IMR-90 (cell line): ENCODE data around the gene UNC13B. TPM values are rescaled to one million over a fixed set of nuclear protein-coding genes. Genes with fewer than 3 reads are reported as not detected.
A peak's percentile ranks its signal among the peaks of the same experiment; 100 is the strongest.

Experiments
- ATAC-seq: fragments of 200-7000 bp; cut with Tn5 transposase; 2 replicates; pipeline ENCODE4 v1.9.1; 2020; ENCODE audit warnings: low read depth, mild to moderate bottlenecking, moderate library complexity
- BruUV-seq: library from RNA; stranded (reverse); fragments of 400-500 nt; replicated peaks from 2 replicates; lab custom pipeline; 2021; lab: Mats Ljungman, UMichigan
- CTCF ChIA-PET: fragments of 300-600 bp; formaldehyde crosslinking; extraction: SDS; loops from one replicate; lab custom pipeline; 2021; ENCODE audit warnings: antibody characterized with exemption; lab: Yijun Ruan, JAX
- POLR2A ChIA-PET: fragments of 300-600 bp; sonication (Branson Sonifier 250); formaldehyde crosslinking; loops from one replicate; lab custom pipeline; 2022; ENCODE audit warnings: antibody characterized with exemption; ENCODE audit not compliant: unreplicated experiment; lab: Charles Lee
- DNase-seq: peaks from one replicate; pipeline ENCODE4 v3.0.0; 2013
- H2AFZ ChIP-seq: replicated peaks from 2 replicates; pipeline ENCODE3; 2013; ENCODE audit warnings: low read length, mild to moderate bottlenecking; ENCODE audit not compliant: poor library complexity
- H2AK5ac ChIP-seq: 2 replicates; pipeline ENCODE4 v1.6.1; 2013; ENCODE audit warnings: low read depth, low read length, inconsistent platforms
- H2AK9ac ChIP-seq: replicated peaks from 2 replicates; pipeline ENCODE3; 2013; ENCODE audit warnings: mild to moderate bottlenecking, low read depth, low read length, moderate library complexity; ENCODE audit not compliant: poor library complexity
- H2BK120ac ChIP-seq: 2 replicates; pipeline ENCODE4 v1.6.1; 2013; ENCODE audit warnings: low read depth, low read length, inconsistent platforms
- H2BK15ac ChIP-seq: 3 replicates; pipeline ENCODE4 v1.6.1; 2013; ENCODE audit warnings: low read depth, low read length, inconsistent platforms
- H2BK20ac ChIP-seq: 2 replicates; pipeline ENCODE4 v1.6.1; 2013; ENCODE audit warnings: low read depth, mild to moderate bottlenecking, inconsistent platforms, low read length, moderate library complexity
- H2BK5ac ChIP-seq: 2 replicates; pipeline ENCODE4 v1.6.1; 2013; ENCODE audit warnings: mild to moderate bottlenecking, low read depth, low read length, inconsistent platforms; ENCODE audit not compliant: poor library complexity, severe bottlenecking
- H3K14ac ChIP-seq: replicated peaks from 2 replicates; pipeline ENCODE4 v1.6.1; 2013; ENCODE audit warnings: low read depth, low read length, inconsistent platforms
- H3K18ac ChIP-seq: 2 replicates; pipeline ENCODE4 v1.6.1; 2013; ENCODE audit warnings: low read depth, low read length, control low read depth
- H3K23ac ChIP-seq: 2 replicates; pipeline ENCODE4 v1.6.1; 2013; ENCODE audit warnings: low read depth, low read length, inconsistent platforms
- H3K27ac ChIP-seq: 2 replicates; pipeline ENCODE4 v1.5.1; 2013; ENCODE audit warnings: mild to moderate bottlenecking, control low read depth, low read length; ENCODE audit not compliant: insufficient read depth
- H3K27me3 ChIP-seq: 2 replicates; pipeline ENCODE4 v1.6.1; 2013; ENCODE audit warnings: low read length; ENCODE audit not compliant: control insufficient read depth, insufficient read depth
- H3K36me3 ChIP-seq: 2 replicates; pipeline ENCODE4 v1.6.1; 2013; ENCODE audit warnings: low read length, mixed read lengths; ENCODE audit not compliant: control insufficient read depth, insufficient read depth
- H3K4ac ChIP-seq: 2 replicates; pipeline ENCODE4 v1.6.1; 2013; ENCODE audit warnings: low read depth, low read length, inconsistent platforms
- H3K4me1 ChIP-seq: 2 replicates; pipeline ENCODE4 v1.6.1; 2013; ENCODE audit warnings: low read length, mixed read lengths; ENCODE audit not compliant: control insufficient read depth, insufficient read depth
- H3K4me2 ChIP-seq: 2 replicates; pipeline ENCODE4 v1.6.1; 2013; ENCODE audit warnings: low read depth, mild to moderate bottlenecking, control low read depth, low read length, moderate library complexity
- H3K4me3 ChIP-seq: 2 replicates; pipeline ENCODE4 v1.5.1; 2013; ENCODE audit warnings: low read depth, mild to moderate bottlenecking, control low read depth, low read length, moderate library complexity; ENCODE audit not compliant: insufficient read depth
- H3K56ac ChIP-seq: 2 replicates; pipeline ENCODE4 v1.6.1; 2013; ENCODE audit warnings: low read length, inconsistent platforms; ENCODE audit not compliant: insufficient read depth; ENCODE audit errors: extremely low read depth
- H3K79me1 ChIP-seq, 2 experiments: 2 replicates each; pipeline ENCODE4 v1.6.1; 2013; ENCODE audit warnings: low read length in 2 of 2, inconsistent platforms in 1 of 2, low read depth in 1 of 2
- H3K9ac ChIP-seq: 2 replicates; pipeline ENCODE4 v1.6.1; 2013; ENCODE audit warnings: low read depth, low read length, control low read depth
- H3K9me1 ChIP-seq: 2 replicates; pipeline ENCODE4 v1.6.1; 2013; ENCODE audit warnings: low read length, inconsistent platforms; ENCODE audit not compliant: insufficient read depth
- H3K9me3 ChIP-seq: 2 replicates; pipeline ENCODE4 v1.6.1; 2013; ENCODE audit warnings: low read length; ENCODE audit not compliant: control insufficient read depth, insufficient read depth
- H4K20me1 ChIP-seq: 2 replicates; pipeline ENCODE4 v1.6.1; 2013; ENCODE audit warnings: low read length, inconsistent platforms; ENCODE audit not compliant: insufficient read depth
- H4K5ac ChIP-seq: 2 replicates; pipeline ENCODE4 v1.6.1; 2013; ENCODE audit warnings: mild to moderate bottlenecking, low read depth, low read length, control low read depth
- H4K8ac ChIP-seq, 2 experiments: 2 replicates each; pipeline ENCODE4 v1.6.1; 2013; ENCODE audit warnings: low read depth in 2 of 2, low read length in 2 of 2, control low read depth in 1 of 2, inconsistent platforms in 1 of 2
- H4K91ac ChIP-seq: 2 replicates; pipeline ENCODE4 v1.6.1; 2013; ENCODE audit warnings: low read depth, low read length, inconsistent platforms; ENCODE audit not compliant: insufficient read depth
- CTCF ChIP-seq: conservative IDR thresholded peaks from 2 replicates; pipeline ENCODE4 v1.5.1; 2012; ENCODE audit warnings: mild to moderate bottlenecking, low read depth, low read length, improper control_type of control experiment
- MAFK ChIP-seq: IDR thresholded peaks from 2 replicates; pipeline ENCODE4 v1.6.1; 2012; ENCODE audit warnings: low read depth, low read length, improper control_type of control experiment
- MAZ ChIP-seq: IDR thresholded peaks from 2 replicates; pipeline ENCODE4 v1.6.1; 2012; ENCODE audit warnings: low read depth, mild to moderate bottlenecking, low read length, improper control_type of control experiment, moderate library complexity, borderline replicate concordance
- NFE2L2 ChIP-seq: fragments of 150-350 bp; IDR thresholded peaks from 2 replicates; pipeline ENCODE4 v1.6.1; 2016; ENCODE audit warnings: low read depth, mild to moderate bottlenecking, low read length
- RCOR1 ChIP-seq: IDR thresholded peaks from 2 replicates; pipeline ENCODE4 v1.6.1; 2012; ENCODE audit warnings: mild to moderate bottlenecking, low read length, improper control_type of control experiment; ENCODE audit not compliant: insufficient replicate concordance
- RFX5 ChIP-seq: IDR thresholded peaks from 2 replicates; pipeline ENCODE4 v1.8.0; 2012; ENCODE audit warnings: low read depth, mild to moderate bottlenecking, low read length, moderate library complexity
- WGBS, 2 experiments: methylation state at CpG; one replicate each; pipeline versions ENCODE4 v1.1.5 to v1.1.7; 2013; ENCODE audit warnings: missing lambda C conversion rate in 2 of 2; ENCODE audit not compliant: insufficient read length in 1 of 2; ENCODE audit errors: extremely low coverage in 2 of 2; 5-methylcytosine and 5-hydroxymethylcytosine counted together
- dilution Hi-C: fragments of 300-500 bp; cut with HindIII; formaldehyde crosslinking; loops from one replicate; pipeline ENCODE4 v1.14.3; 2018; ENCODE audit warnings: low sequenced_read_pairs; ENCODE audit not compliant: unreplicated experiment
- in situ Hi-C: fragments of 300-500 bp; cut with MboI; formaldehyde crosslinking; loops from 3 replicates; pipeline ENCODE4 v1.14.3; 2019; ENCODE audit warnings: low sequenced_read_pairs, inconsistent platforms, mixed read lengths
- intact Hi-C: fragments of 100-400 bp; cut with micrococcal nuclease; formaldehyde crosslinking; loops from 2 replicates; pipeline ENCODE4 v1.10.0; 2022
- polyA plus RNA-seq, 3 experiments: library from polyadenylated mRNA; depleted of rRNA; stranded (reverse); fragments of >200 nt; gene quantifications; 2 replicates each; pipeline ENCODE4 v1.2.3, GENCODE V29; 2012; ENCODE audit warnings: low replicate concordance in 1 of 3
- total RNA-seq: library from RNA; depleted of rRNA; stranded (reverse); fragments of >200 nt; gene quantifications from 2 replicates; pipeline ENCODE4 v1.2.3, GENCODE V29; 2012
- TF ChIP-seq, protein P1 (sequence below): fragments of 150-350 bp; IDR thresholded peaks from 2 replicates; pipeline ENCODE4 v1.6.1; 2017; ENCODE audit warnings: mild to moderate bottlenecking, antibody characterized with exemption, low read length, low read depth

Gene UNC13B
- total and polyA plus RNA-seq, 2 of the 4 experiments (the other 2 are of a cell fraction): 7.5 to 14.3 TPM

DNA sequence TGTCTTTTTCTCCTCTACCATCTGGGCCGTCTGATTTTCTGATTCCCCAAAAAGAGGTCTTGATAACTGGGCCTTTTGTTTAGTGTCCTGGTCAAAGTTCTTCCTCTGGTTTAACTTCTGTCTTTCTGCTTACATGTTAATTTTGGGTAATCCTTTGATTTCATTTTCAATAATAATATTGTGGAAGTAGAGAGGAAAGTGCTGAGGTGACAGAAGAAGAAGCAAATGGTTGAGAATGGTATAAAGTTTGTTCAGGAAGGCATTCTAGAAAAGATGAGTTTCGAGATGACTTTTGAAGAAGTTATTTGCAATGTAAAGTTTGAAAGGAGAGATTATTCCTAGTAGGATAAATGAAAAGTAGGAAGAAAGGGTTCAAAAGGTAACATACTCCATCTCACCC, 118.1 kb downstream of the UNC13B start:
- no peak overlapping the region; the same call in 1 of the 2 replicates for H3K18ac ChIP-seq
- H2BK120ac ChIP-seq: no peak overlapping the region
- H2AK9ac ChIP-seq: no peak overlapping the region
- no peak overlapping the region for H3K4me3 ChIP-seq
- H3K4me2 ChIP-seq: no peak overlapping the region
- dilution Hi-C loops (no loop called here), in situ Hi-C loops (no loop called here), intact Hi-C loops (loop anchor here (5.0 to 10.0 kb wide), 3 partner anchors 85 to 275 kb away; partner anchors contain the start of gene ATOSB)
- BruUV-seq: no TSS peak
- H3K4ac ChIP-seq: no peak overlapping the region; the same call in 1 of the 2 replicates
- no peaks in the 10 kb centered on the region for H3K36me3 ChIP-seq
- H3K9me1 ChIP-seq: no peaks in the 10 kb centered on the region
- no peak for ATAC-seq
- H4K8ac ChIP-seq: peak overlapping the region in 1 of 2 experiments; percentile 42; a peak in 1 of 4 replicates
- DNase-seq: no peak
- no peak overlapping the region for H2AFZ ChIP-seq
- TF ChIP-seq CTCF: no peak
- no peak for TF ChIP-seq MAZ
- peak; percentile 47 for TF ChIP-seq MAFK
- TF ChIP-seq RCOR1: no peak
- TF ChIP-seq NFE2L2: no peak
- TF ChIP-seq RFX5: no peak
- TF ChIP-seq, protein P1, sequence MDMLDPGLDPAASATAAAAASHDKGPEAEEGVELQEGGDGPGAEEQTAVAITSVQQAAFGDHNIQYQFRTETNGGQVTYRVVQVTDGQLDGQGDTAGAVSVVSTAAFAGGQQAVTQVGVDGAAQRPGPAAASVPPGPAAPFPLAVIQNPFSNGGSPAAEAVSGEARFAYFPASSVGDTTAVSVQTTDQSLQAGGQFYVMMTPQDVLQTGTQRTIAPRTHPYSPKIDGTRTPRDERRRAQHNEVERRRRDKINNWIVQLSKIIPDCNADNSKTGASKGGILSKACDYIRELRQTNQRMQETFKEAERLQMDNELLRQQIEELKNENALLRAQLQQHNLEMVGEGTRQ: no peak
- H2BK15ac ChIP-seq: no peak overlapping the region
- no peak overlapping the region for H3K23ac ChIP-seq
- no CpG with 5 or more reads among the region's 2 CpGs for WGBS, 2 experiments
- H4K5ac ChIP-seq: no peak overlapping the region
- H4K91ac ChIP-seq: no peak overlapping the region
- no peaks in the 10 kb centered on the region for H3K27me3 ChIP-seq
- no peak overlapping the region for H3K56ac ChIP-seq
- H2BK20ac ChIP-seq: no peak overlapping the region
- ChIA-PET POLR2A (no interaction called here), CTCF (no interaction called here)
- H2BK5ac ChIP-seq: no peak overlapping the region
- H4K20me1 ChIP-seq: no peaks in the 10 kb centered on the region
- no peaks in the 10 kb centered on the region for H3K9me3 ChIP-seq
- peaks cover 2% of the 10 kb centered on the region; the same call in 1 of the 2 replicates for H3K4me1 ChIP-seq
- no peaks in the 10 kb centered on the region for H3K79me1 ChIP-seq
- no peak overlapping the region for H3K9ac ChIP-seq
- peak overlapping the region; percentile 25; the same call in 1 of the 2 replicates for H3K14ac ChIP-seq
- H3K27ac ChIP-seq: no peak overlapping the region
- H2AK5ac ChIP-seq: no peak overlapping the region
